Central memory CD8-positive, alpha-beta T cell (primary cell): ENCODE results near the gene KCNIP4.

ENCODE experiments used
- ATAC-seq: fragments of 150-1000 bp; cut with Tn5 transposase; replicated peaks from 2 replicates; pipeline ENCODE4 v1.10.0; 2022; ENCODE audit warnings: mild to moderate bottlenecking, moderate FRiP score, moderate number of reproducible peaks; ENCODE audit not compliant: poor library complexity, severe bottlenecking; ENCODE audit errors: extremely low read depth
- DNase-seq, 2 donors: peaks; one replicate each; pipeline ENCODE4 v3.0.0; 2021; ENCODE audit warnings: low spot score in 2 of 2
- H3K27ac Mint-ChIP-seq: one replicate; pipeline ENCODE4 v1.8.0; 2022; ENCODE audit warnings: low read depth, mild to moderate bottlenecking, moderate library complexity, mixed read lengths
- H3K27me3 Mint-ChIP-seq: one replicate; pipeline ENCODE4 v1.8.0; 2022; ENCODE audit warnings: mixed read lengths
- H3K36me3 Mint-ChIP-seq: one replicate; pipeline ENCODE4 v1.8.0; 2022; ENCODE audit warnings: mild to moderate bottlenecking, moderate library complexity, mixed read lengths; ENCODE audit not compliant: insufficient read depth
- H3K4me1 Mint-ChIP-seq: one replicate; pipeline ENCODE4 v1.8.0; 2022; ENCODE audit warnings: mixed read lengths
- H3K4me3 Mint-ChIP-seq: one replicate; pipeline ENCODE4 v1.8.0; 2022; ENCODE audit warnings: mild to moderate bottlenecking, moderate library complexity, mixed read lengths
- H3K9me3 Mint-ChIP-seq: one replicate; pipeline ENCODE4 v1.8.0; 2022; ENCODE audit warnings: mixed read lengths

The KCNIP4 gene

GRCh38 chr4:21960793-21961192 is 12.2 kb upstream of the KCNIP4 start:
- DNase-seq (no peak), ATAC-seq (no peak)
- peaks cover 15% of the 10 kb centered on the region for H3K9me3 Mint-ChIP-seq
- no peaks in the 10 kb centered on the region for H3K4me1 Mint-ChIP-seq
- no peaks in the 10 kb centered on the region for H3K36me3 Mint-ChIP-seq
- H3K27ac Mint-ChIP-seq: no peak overlapping the region
- H3K27me3 Mint-ChIP-seq: no peaks in the 10 kb centered on the region
- no peak overlapping the region for H3K4me3 Mint-ChIP-seq

- H3K4me1 Mint-ChIP-seq: no peaks in the 10 kb centered on the region
- H3K27me3 Mint-ChIP-seq: no peaks in the 10 kb centered on the region
- peaks cover 18% of the 10 kb centered on the region for H3K9me3 Mint-ChIP-seq
- no peak overlapping the region for H3K27ac Mint-ChIP-seq
- ATAC-seq (no peak), DNase-seq (no peak)
- no peaks in the 10 kb centered on the region for H3K36me3 Mint-ChIP-seq
- H3K4me3 Mint-ChIP-seq: no peak overlapping the region
Observed at GRCh38 chr4:21954916-21955315, 6.3 kb upstream of the KCNIP4 start.

- ATAC-seq: no peak
- no peaks in the 10 kb centered on the region for H3K27me3 Mint-ChIP-seq
- peaks cover 17% of the 10 kb centered on the region for H3K9me3 Mint-ChIP-seq
- H3K27ac Mint-ChIP-seq: no peak overlapping the region
- H3K36me3 Mint-ChIP-seq: no peaks in the 10 kb centered on the region
- no peaks in the 10 kb centered on the region for H3K4me1 Mint-ChIP-seq
- H3K4me3 Mint-ChIP-seq: no peak overlapping the region
- no peak for DNase-seq
Observed at GRCh38 chr4:21953653-21954052, 5.1 kb upstream of the KCNIP4 start.

- H3K36me3 Mint-ChIP-seq: no peaks in the 10 kb centered on the region
- no peak overlapping the region for H3K4me3 Mint-ChIP-seq
- peaks cover 15% of the 10 kb centered on the region for H3K9me3 Mint-ChIP-seq
- H3K27me3 Mint-ChIP-seq: peaks cover 7% of the 10 kb centered on the region
- DNase-seq: no peak
- no peak overlapping the region for H3K27ac Mint-ChIP-seq
- H3K4me1 Mint-ChIP-seq: no peaks in the 10 kb centered on the region
- ATAC-seq: no peak
Observed at GRCh38 chr4:21952549-21952948, 4.0 kb upstream of the KCNIP4 start.

- H3K9me3 Mint-ChIP-seq: peaks cover 16% of the 10 kb centered on the region
- peaks cover 2% of the 10 kb centered on the region for H3K36me3 Mint-ChIP-seq
- H3K27ac Mint-ChIP-seq: no peak overlapping the region
- no peak overlapping the region for H3K4me3 Mint-ChIP-seq
- DNase-seq (no peak), ATAC-seq (no peak)
- no peaks in the 10 kb centered on the region for H3K4me1 Mint-ChIP-seq
- H3K27me3 Mint-ChIP-seq: peaks cover 8% of the 10 kb centered on the region
Observed at GRCh38 chr4:21949073-21949457, 493 bp upstream of the KCNIP4 start.

- Mint-ChIP-seq H3K27me3 (peaks cover 8% of the 10 kb centered on the region), H3K27ac (no peak overlapping the region), H3K4me3 (no peak overlapping the region), H3K36me3 (peaks cover 2% of the 10 kb centered on the region), H3K9me3 (peaks cover 28% of the 10 kb centered on the region), H3K4me1 (no peaks in the 10 kb centered on the region)
- ATAC-seq: no peak
- DNase-seq: no peak
Observed at GRCh38 chr4:21947791-21948346, 703 bp downstream of the KCNIP4 start.

GRCh38 chr4:21946858-21947257 is 1.7 kb downstream of the KCNIP4 start:
- peaks cover 8% of the 10 kb centered on the region for H3K27me3 Mint-ChIP-seq
- H3K27ac Mint-ChIP-seq: no peak overlapping the region
- DNase-seq (no peak), ATAC-seq (no peak)
- H3K36me3 Mint-ChIP-seq: peaks cover 2% of the 10 kb centered on the region
- H3K4me1 Mint-ChIP-seq: no peaks in the 10 kb centered on the region
- peaks cover 28% of the 10 kb centered on the region for H3K9me3 Mint-ChIP-seq
- no peak overlapping the region for H3K4me3 Mint-ChIP-seq

GRCh38 chr4:21921526-21922180 is 26.9 kb downstream of the KCNIP4 start:
- DNase-seq (no peak), ATAC-seq (no peak)
- H3K27ac Mint-ChIP-seq: no peak overlapping the region
- H3K27me3 Mint-ChIP-seq: no peaks in the 10 kb centered on the region
- H3K9me3 Mint-ChIP-seq: peaks cover 6% of the 10 kb centered on the region
- no peaks in the 10 kb centered on the region for H3K4me1 Mint-ChIP-seq
- no peaks in the 10 kb centered on the region for H3K36me3 Mint-ChIP-seq
- no peak overlapping the region for H3K4me3 Mint-ChIP-seq

GRCh38 chr4:21915761-21916160 is 32.8 kb downstream of the KCNIP4 start:
- peaks cover 1% of the 10 kb centered on the region for H3K36me3 Mint-ChIP-seq
- H3K27me3 Mint-ChIP-seq: no peaks in the 10 kb centered on the region
- DNase-seq (no peak), ATAC-seq (no peak)
- no peak overlapping the region for H3K4me3 Mint-ChIP-seq
- H3K4me1 Mint-ChIP-seq: no peaks in the 10 kb centered on the region
- peaks cover 6% of the 10 kb centered on the region for H3K9me3 Mint-ChIP-seq
- H3K27ac Mint-ChIP-seq: no peak overlapping the region

GRCh38 chr4:21901831-21902230 is 46.7 kb downstream of the KCNIP4 start:
- Mint-ChIP-seq H3K4me3 (no peak overlapping the region), H3K27me3 (no peaks in the 10 kb centered on the region), H3K36me3 (no peaks in the 10 kb centered on the region), H3K27ac (no peak overlapping the region), H3K4me1 (no peaks in the 10 kb centered on the region), H3K9me3 (peaks cover 28% of the 10 kb centered on the region)
- no peak for ATAC-seq
- DNase-seq: no peak

GRCh38 chr4:21901281-21901680 is 47.3 kb downstream of the KCNIP4 start:
- no peaks in the 10 kb centered on the region for H3K27me3 Mint-ChIP-seq
- no peaks in the 10 kb centered on the region for H3K4me1 Mint-ChIP-seq

GRCh38 chr4:21900211-21900610 is 48.4 kb downstream of the KCNIP4 start:
- Mint-ChIP-seq H3K27ac (no peak overlapping the region), H3K27me3 (no peaks in the 10 kb centered on the region), H3K36me3 (no peaks in the 10 kb centered on the region), H3K4me1 (no peaks in the 10 kb centered on the region), H3K9me3 (peaks cover 28% of the 10 kb centered on the region), H3K4me3 (no peak overlapping the region)
- no peak for DNase-seq
- no peak for ATAC-seq

More at GRCh38 chr4:21901281-21901680, 47.3 kb downstream of the KCNIP4 start:
- ATAC-seq: no peak
- peaks cover 28% of the 10 kb centered on the region for H3K9me3 Mint-ChIP-seq
- no peak overlapping the region for H3K27ac Mint-ChIP-seq
- H3K36me3 Mint-ChIP-seq: no peaks in the 10 kb centered on the region
- no peak for DNase-seq
- H3K4me3 Mint-ChIP-seq: no peak overlapping the region

GRCh38 chr4:21898101-21898500 is 50.5 kb downstream of the KCNIP4 start:
- Mint-ChIP-seq H3K36me3 (no peaks in the 10 kb centered on the region), H3K4me3 (no peak overlapping the region)
- no peak for ATAC-seq

More at GRCh38 chr4:21898101-21898500, 50.5 kb downstream of the KCNIP4 start:
- Mint-ChIP-seq H3K4me1 (no peaks in the 10 kb centered on the region), H3K9me3 (peaks cover 34% of the 10 kb centered on the region), H3K27ac (no peak overlapping the region), H3K27me3 (no peaks in the 10 kb centered on the region)
- no peak for DNase-seq
